H1 (cell line): ENCODE measurements around the gene ECE2. TPM values are rescaled to one million over a fixed set of nuclear protein-coding genes. Genes with fewer than 3 reads are reported as not detected.

Source experiments
- CTCF ChIA-PET: fragments of 300-600 bp; sonication (Branson Sonifier 250); formaldehyde crosslinking; loops from one replicate; lab custom pipeline; 2021; ENCODE audit not compliant: partially characterized antibody; lab: Charles Lee
- POLR2A ChIA-PET: fragments of 300-600 bp; sonication (Branson Sonifier 250); formaldehyde crosslinking; loops from one replicate; lab custom pipeline; 2021; ENCODE audit warnings: inconsistent platforms; ENCODE audit not compliant: partially characterized antibody; lab: Charles Lee
- DNase-seq, 2 experiments: peaks; one replicate each; pipeline versions ENCODE4 v3.0.0 to v3.0.0-alpha.2; 2010 to 2022; ENCODE audit warnings: low spot score in 2 of 2, low read depth in 1 of 2, mixed read lengths in 1 of 2
- FAIRE-seq: peaks from 2 replicates; lab custom pipeline; 2011; peaks lifted over from hg19 to GRCh38; lab: Jason Lieb, UNC
- H2AFZ ChIP-seq: 2 replicates; pipeline ENCODE4 v1.8.1; 2012; ENCODE audit warnings: low read length, inconsistent platforms
- H2AK5ac ChIP-seq: 2 replicates; pipeline ENCODE4 v1.6.1; 2013; ENCODE audit warnings: low read depth, low read length
- H2BK120ac ChIP-seq: replicated peaks from 2 replicates; pipeline ENCODE3; 2013; ENCODE audit warnings: low read depth, low read length, inconsistent platforms
- H2BK12ac ChIP-seq: 2 replicates; pipeline ENCODE4 v1.6.1; 2013; ENCODE audit warnings: low read depth, low read length
- H2BK15ac ChIP-seq: 2 replicates; pipeline ENCODE4 v1.6.1; 2013; ENCODE audit warnings: low read length
- H2BK20ac ChIP-seq: 2 replicates; pipeline ENCODE4 v1.6.1; 2013; ENCODE audit warnings: low read length
- H2BK5ac ChIP-seq: 2 replicates; pipeline ENCODE4 v1.6.1; 2013; ENCODE audit warnings: low read depth, low read length
- H3K14ac ChIP-seq: 2 replicates; pipeline ENCODE4 v1.6.1; 2013; ENCODE audit warnings: inconsistent platforms; ENCODE audit not compliant: insufficient read length
- H3K18ac ChIP-seq: 2 replicates; pipeline ENCODE4 v1.6.1; 2013; ENCODE audit warnings: low read length; ENCODE audit errors: extremely low read depth
- H3K23ac ChIP-seq: 2 replicates; pipeline ENCODE4 v1.6.1; 2013; ENCODE audit warnings: inconsistent platforms; ENCODE audit not compliant: insufficient read length
- H3K23me2 ChIP-seq: 2 replicates; pipeline ENCODE4 v1.6.1; 2013; ENCODE audit warnings: low read depth, low read length
- H3K27ac ChIP-seq: 2 replicates; pipeline ENCODE4 v1.6.1; 2011; ENCODE audit warnings: low read depth, low read length, inconsistent platforms
- H3K27me3 ChIP-seq, 4 experiments: replicated peaks in 1 of 4; 1 replicate in 1 of 4; 2 replicates in 3 of 4; pipeline versions ENCODE4 v1.6.1 to v1.8.1; 2011 to 2013; ENCODE audit warnings: low read length in 3 of 4, mild to moderate bottlenecking in 3 of 4, inconsistent platforms in 2 of 4, mixed read lengths in 2 of 4, moderate library complexity in 1 of 4; ENCODE audit not compliant: control insufficient read depth in 3 of 4, insufficient read depth in 3 of 4; ENCODE audit errors: extremely low read depth in 1 of 4
- H3K36me3 ChIP-seq, 4 experiments: 2 replicates each; pipeline versions ENCODE4 v1.6.1 to v1.8.1; 2011 to 2013; ENCODE audit warnings: mild to moderate bottlenecking in 4 of 4, low read length in 3 of 4, moderate library complexity in 2 of 4, control low read depth in 1 of 4, inconsistent platforms in 1 of 4; ENCODE audit not compliant: insufficient read depth in 4 of 4, control insufficient read depth in 2 of 4
- H3K4ac ChIP-seq: replicated peaks from 2 replicates; pipeline ENCODE3; 2013; ENCODE audit warnings: low read length, low read depth, mixed read lengths, inconsistent platforms; ENCODE audit not compliant: insufficient read length
- H3K4me1 ChIP-seq, 4 experiments: replicated peaks in 1 of 4; 1 replicate in 1 of 4; 2 replicates in 3 of 4; pipeline versions ENCODE4 v1.6.1 to v1.8.1; 2011 to 2013; ENCODE audit warnings: low read length in 3 of 4, inconsistent platforms in 2 of 4, mixed read lengths in 1 of 4; ENCODE audit not compliant: insufficient read depth in 4 of 4, control insufficient read depth in 3 of 4
- H3K4me2 ChIP-seq, 2 experiments: 2 replicates each; pipeline versions ENCODE4 v1.6.1 to v1.8.1; 2011 to 2013; ENCODE audit warnings: low read depth in 2 of 2, low read length in 2 of 2, control low read depth in 1 of 2, inconsistent platforms in 1 of 2, mild to moderate bottlenecking in 1 of 2; ENCODE audit not compliant: insufficient read depth in 1 of 2
- H3K4me3 ChIP-seq, 4 experiments: fragments of 200-600, 300-600 bp in 1 of 4; sonication (generic), shearing (Covaris generic), sonication (Bioruptor Twin) in 1 of 4; 2 replicates each; pipeline versions ENCODE4 v1.5.1 to v1.8.1; 2011 to 2016; ENCODE audit warnings: low read length in 4 of 4, low read depth in 3 of 4, control low read depth in 2 of 4, inconsistent platforms in 2 of 4, mild to moderate bottlenecking in 2 of 4, mixed read lengths in 1 of 4, moderate library complexity in 1 of 4; ENCODE audit not compliant: insufficient read depth in 2 of 4; ENCODE audit errors: extremely low read depth in 1 of 4
- H3K56ac ChIP-seq: replicated peaks from 2 replicates; pipeline ENCODE3; 2013; ENCODE audit warnings: low read depth, mild to moderate bottlenecking, mixed read lengths, low read length, inconsistent platforms; ENCODE audit not compliant: insufficient read length
- H3K79me1 ChIP-seq: 2 replicates; pipeline ENCODE4 v1.6.1; 2013; ENCODE audit warnings: low read depth, low read length, control low read depth
- H3K79me2 ChIP-seq, 2 experiments: 2 replicates each; pipeline versions ENCODE4 v1.6.1 to v1.8.1; 2012 to 2013; ENCODE audit warnings: low read length in 2 of 2, mild to moderate bottlenecking in 2 of 2, inconsistent platforms in 1 of 2; ENCODE audit not compliant: insufficient read depth in 2 of 2, control insufficient read depth in 1 of 2
- H3K9ac ChIP-seq, 4 experiments: replicated peaks in 1 of 4; 1 replicate in 1 of 4; 2 replicates in 3 of 4; pipeline versions ENCODE4 v1.6.1 to v1.8.1; 2011 to 2013; ENCODE audit warnings: low read depth in 3 of 4, low read length in 3 of 4, control low read depth in 2 of 4, mild to moderate bottlenecking in 2 of 4, moderate library complexity in 2 of 4, inconsistent platforms in 1 of 4; ENCODE audit errors: extremely low read depth in 1 of 4
- H3K9me3 ChIP-seq, 2 experiments: 2 replicates each; pipeline versions ENCODE4 v1.6.1 to v1.8.1; 2012 to 2013; ENCODE audit warnings: mild to moderate bottlenecking in 2 of 2, moderate library complexity in 2 of 2, control low read depth in 1 of 2, inconsistent platforms in 1 of 2, low read depth in 1 of 2, low read length in 1 of 2, mixed read lengths in 1 of 2; ENCODE audit not compliant: insufficient read depth in 2 of 2
- H4K20me1 ChIP-seq, 2 experiments: replicated peaks in 1 of 2; 2 replicates each; pipeline versions ENCODE3 to v1.8.1; 2011 to 2013; ENCODE audit warnings: inconsistent platforms in 2 of 2, low read length in 2 of 2, mild to moderate bottlenecking in 1 of 2; ENCODE audit not compliant: insufficient read depth in 2 of 2, control insufficient read depth in 1 of 2
- H4K5ac ChIP-seq: 2 replicates; pipeline ENCODE4 v1.6.1; 2013; ENCODE audit warnings: low read length, low read depth, mixed read lengths, inconsistent platforms; ENCODE audit not compliant: insufficient read length
- H4K8ac ChIP-seq: 2 replicates; pipeline ENCODE4 v1.8.0; 2013; ENCODE audit warnings: mild to moderate bottlenecking, moderate library complexity, low read length, inconsistent platforms; ENCODE audit not compliant: insufficient read depth; ENCODE audit errors: extremely low read depth
- H4K91ac ChIP-seq: replicated peaks from 2 replicates; pipeline ENCODE3; 2013; ENCODE audit warnings: low read length, mixed read lengths, inconsistent platforms; ENCODE audit not compliant: insufficient read length
- ASH2L ChIP-seq: fragments of 200-600, 300-600 bp; sonication (generic); IDR thresholded peaks from one replicate; pipeline ENCODE4 v1.7.1; 2017; ENCODE audit warnings: low read length
- BRCA1 ChIP-seq: IDR thresholded peaks from 2 replicates; pipeline ENCODE4 v1.6.1; 2012; ENCODE audit warnings: low read depth, low read length, improper control_type of control experiment
- CHD2 ChIP-seq: IDR thresholded peaks from 2 replicates; pipeline ENCODE4 v1.6.1; 2012; ENCODE audit warnings: low read length, improper control_type of control experiment
- CREB1 ChIP-seq: IDR thresholded peaks from 2 replicates; pipeline ENCODE4 v1.6.1; 2012; ENCODE audit warnings: inconsistent platforms
- CTCF ChIP-seq, 3 experiments: IDR thresholded peaks; 1 replicate in 2 of 3; 2 replicates in 1 of 3; pipeline versions ENCODE4 v1.5.1 to v1.6.1; 2011; ENCODE audit warnings: low read length in 3 of 3, mild to moderate bottlenecking in 3 of 3, inconsistent platforms in 2 of 3, low read depth in 1 of 3, moderate library complexity in 1 of 3; ENCODE audit not compliant: insufficient read depth in 1 of 3; ENCODE audit errors: control extremely low read depth in 1 of 3
- PHF8 ChIP-seq: fragments of 200-600 bp; sonication (generic); conservative IDR thresholded peaks from 2 replicates; pipeline ENCODE4 v1.7.1; 2012; ENCODE audit warnings: low read depth, mild to moderate bottlenecking, inconsistent platforms, low read length, moderate library complexity
- POLR2AphosphoS5 ChIP-seq: IDR thresholded peaks from 2 replicates; pipeline ENCODE4 v1.6.1; 2011; ENCODE audit warnings: low read depth, low read length
- RFX5 ChIP-seq: IDR thresholded peaks from 2 replicates; pipeline ENCODE4 v1.6.1; 2011; ENCODE audit warnings: low read depth, low read length, improper control_type of control experiment, borderline replicate concordance
- SIX5 ChIP-seq: IDR thresholded peaks from 2 replicates; pipeline ENCODE4 v1.6.1; 2011; ENCODE audit warnings: mild to moderate bottlenecking, low read depth, low read length
- YY1 ChIP-seq: IDR thresholded peaks from 2 replicates; pipeline ENCODE4 v1.6.1; 2011; ENCODE audit warnings: low read depth, mild to moderate bottlenecking, low read length
- WGBS, 2 experiments: shearing (Covaris generic) in 1 of 2; methylation state at CpG; one replicate each; pipeline versions ENCODE4 v1.1.6 to v1.1.7; 2013 to 2015; ENCODE audit warnings: low lambda C conversion rate in 2 of 2, mixed read lengths in 2 of 2, inconsistent platforms in 1 of 2, low coverage in 1 of 2, missing lambda C conversion rate in 1 of 2; ENCODE audit not compliant: insufficient replicate concordance in 2 of 2, insufficient coverage in 1 of 2, insufficient read length in 1 of 2; ENCODE audit errors: extremely low coverage in 1 of 2, missing lambda C conversion rate in 1 of 2; 5-methylcytosine and 5-hydroxymethylcytosine counted together
- polyA plus RNA-seq, 7 experiments: library from polyadenylated mRNA; depleted of rRNA in 3 of 7; stranded (reverse) in 5 of 7; unstranded in 2 of 7; fragments of >200 nt in 5 of 7; fragments of 200-250 nt in 2 of 7; gene quantifications; 1 replicate in 5 of 7; 2 replicates in 1 of 7; 4 replicates in 1 of 7; pipeline versions ENCODE4 v1.2.1 to v1.2.3, GENCODE V29; 2011 to 2013; ENCODE audit warnings: missing spikeins in 2 of 7, mixed read lengths in 2 of 7
- total RNA-seq: library from RNA; stranded (reverse); fragmentation: NEBNext Ultra II Directional; extraction: Animal tissue kit (Norgen Biotek cat#: 25700); gene quantifications from 2 replicates; pipeline ENCODE4 v1.2.1, GENCODE V29; 2021

The ECE2 gene
- total and polyA plus RNA-seq, 2 of the 8 experiments (the other 6 are each of a cell fraction or from before 2014, with no cell fraction given), result 0.44 to 0.86 TPM

DNA sequence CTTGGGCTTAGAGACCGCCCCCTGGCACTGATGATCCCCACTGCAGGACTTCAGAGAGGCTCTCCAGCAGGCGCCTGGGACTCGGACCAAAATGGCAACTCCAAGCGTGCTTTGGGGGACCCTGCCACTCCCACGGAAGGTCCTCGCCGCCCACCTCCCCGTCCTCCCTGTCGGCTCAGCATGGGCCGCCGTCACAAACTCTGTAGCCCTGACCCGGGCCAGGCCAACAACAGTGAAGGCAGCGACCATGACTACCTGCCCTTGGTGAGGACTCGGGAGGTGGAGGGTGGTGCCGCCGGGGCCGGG lies 34.7 kb upstream of the ECE2 start:
- Histone ChIP-seq H3K36me3 (peaks cover 13 to 34% (median 23%) of the 10 kb centered on the region in 4 experiments; a peak in 7 of 8 replicates), H3K4me1 (peaks cover 0 to 5% (median 1%) of the 10 kb centered on the region in 4 experiments; a peak in 4 of 7 replicates)
- TF ChIP-seq YY1 (no peak), BRCA1 (no peak), CTCF (IDR thresholded peaks at IDR 0.05; ENCODE audit: control extremely low read depth in 1 of 3, insufficient read depth in 1 of 3, low read depth in 1 of 3, low read length in 3 of 3) (0 out of 4 replicates have a peak, but pooled peaks of 1 of the 3 experiments have one; percentile 4), ASH2L (no peak), PHF8 (no peak), RFX5 (no peak), SIX5 (no peak), CREB1 (no peak), CHD2 (no peak), POLR2AphosphoS5 (no peak)

More for the DNA sequence above, 34.7 kb upstream of the ECE2 start:
- FAIRE-seq (no peak), DNase-seq (no peak)
- Histone ChIP-seq H3K9ac (no peak overlapping the region), H3K18ac (no peak overlapping the region), H4K8ac (no peak overlapping the region), H2BK5ac (no peak overlapping the region), H3K79me2 (no peaks in the 10 kb centered on the region), H3K56ac (no peak overlapping the region), H4K5ac (no peak overlapping the region), H2BK12ac (no peak overlapping the region), H4K20me1 (peaks cover 8 to 16% of the 10 kb centered on the region in 2 experiments), H2AK5ac (no peak overlapping the region), H2BK120ac (no peak overlapping the region), H2BK15ac (no peak overlapping the region), H3K4me3 (peak overlapping the region in 3 of 4 experiments; percentile 26 to 54 (median 42); a peak in 5 of 8 replicates), H3K9me3 (no peaks in the 10 kb centered on the region), H3K4ac (no peak overlapping the region), H3K4me2 (peak overlapping the region; percentile 37 to 82), H3K14ac (no peak overlapping the region), H3K23me2 (no peaks in the 10 kb centered on the region; the same call in 1 of the 2 replicates), H3K27ac (no peak overlapping the region), H2AFZ (no peak overlapping the region), H2BK20ac (no peak overlapping the region), H3K23ac (no peak overlapping the region), H3K79me1 (peaks cover 2% of the 10 kb centered on the region), H4K91ac (no peak overlapping the region), H3K27me3 (no peaks in the 10 kb centered on the region; a peak in 2 of 7 replicates)
- ChIA-PET POLR2A (interaction anchor here (0.9 to 3.4 kb wide), 12 partner anchors 9 to 97 kb away, joined by 3 to 13 read pairs (median 5); partner anchors contain the start of genes CAMK2N2 and EEF1AKMT4), CTCF (interaction anchor here (0.6 to 8.9 kb wide), 19 partner anchors 9 to 353 kb away, joined by 3 to 183 read pairs (median 4); partner anchors contain the start of genes EEF1AKMT4 and VWA5B2)
- 36% methylated on average over 12 of the region's 17 CpGs; no CpG with 5 or more reads in 1 of the 2 experiments for WGBS, 2 experiments
